Erythroblast (primary cell): ENCODE measurements around the gene TRMT61A.

Experiments used
- GATA1 ChIP-seq: IDR thresholded peaks from 2 replicates; pipeline ENCODE4 v1.6.1; 2011; ENCODE audit warnings: low read depth, mild to moderate bottlenecking, control low read depth, low read length, moderate library complexity
- POLR2A ChIP-seq: IDR thresholded peaks from 2 replicates; pipeline ENCODE4 v1.6.1; 2011; ENCODE audit warnings: mild to moderate bottlenecking, low read length

- no peak for TF ChIP-seq POLR2A
- no peak for TF ChIP-seq GATA1
These were observed 9.8 kb upstream of the TRMT61A start for GRCh38 chr14:103519043-103519836.
